HG03457 (cell line): ENCODE data around the gene TSPY4.
"Not testable (repeated sequence)": the region's sequence is repeated elsewhere in the genome, so short reads cannot be mapped to it uniquely, and the experiment has no call there.

Experiments
- ATAC-seq: cut with Tn5 transposase; IDR thresholded peaks from one replicate; pipeline ENCODE4 v1.9.1; 2021; ENCODE audit warnings: moderate number of reproducible peaks; ENCODE audit not compliant: unreplicated experiment

Gene TSPY4

GRCh38 chrY:9337164-9337563 lies at the start of gene TSPY4:
TSPY4 (plus strand) TSS chrY:9337464; CDS start chrY:9337510, 46 bp downstream.
- ATAC-seq: not testable (repeated sequence)

- no peak for ATAC-seq
These were observed 16.3 kb upstream of the TSPY4 start for GRCh38 chrY:9320996-9321395.

- ATAC-seq: not testable (repeated sequence)
These were observed 20.2 kb downstream of the TSPY4 start, which contains the start of gene TSPY8 for GRCh38 chrY:9357497-9357896. TSPY8 (plus strand) TSS chrY:9357797; CDS start chrY:9357843, 46 bp downstream.
